GM12872 (cell line): ENCODE measurements around the gene TMEM92.

Experiments
- CTCF ChIP-seq: IDR thresholded peaks from 3 replicates; pipeline ENCODE4 v1.5.1; 2011; ENCODE audit warnings: low read depth, mild to moderate bottlenecking, low read length, moderate library complexity; ENCODE audit not compliant: insufficient read depth

Gene TMEM92

DNA sequence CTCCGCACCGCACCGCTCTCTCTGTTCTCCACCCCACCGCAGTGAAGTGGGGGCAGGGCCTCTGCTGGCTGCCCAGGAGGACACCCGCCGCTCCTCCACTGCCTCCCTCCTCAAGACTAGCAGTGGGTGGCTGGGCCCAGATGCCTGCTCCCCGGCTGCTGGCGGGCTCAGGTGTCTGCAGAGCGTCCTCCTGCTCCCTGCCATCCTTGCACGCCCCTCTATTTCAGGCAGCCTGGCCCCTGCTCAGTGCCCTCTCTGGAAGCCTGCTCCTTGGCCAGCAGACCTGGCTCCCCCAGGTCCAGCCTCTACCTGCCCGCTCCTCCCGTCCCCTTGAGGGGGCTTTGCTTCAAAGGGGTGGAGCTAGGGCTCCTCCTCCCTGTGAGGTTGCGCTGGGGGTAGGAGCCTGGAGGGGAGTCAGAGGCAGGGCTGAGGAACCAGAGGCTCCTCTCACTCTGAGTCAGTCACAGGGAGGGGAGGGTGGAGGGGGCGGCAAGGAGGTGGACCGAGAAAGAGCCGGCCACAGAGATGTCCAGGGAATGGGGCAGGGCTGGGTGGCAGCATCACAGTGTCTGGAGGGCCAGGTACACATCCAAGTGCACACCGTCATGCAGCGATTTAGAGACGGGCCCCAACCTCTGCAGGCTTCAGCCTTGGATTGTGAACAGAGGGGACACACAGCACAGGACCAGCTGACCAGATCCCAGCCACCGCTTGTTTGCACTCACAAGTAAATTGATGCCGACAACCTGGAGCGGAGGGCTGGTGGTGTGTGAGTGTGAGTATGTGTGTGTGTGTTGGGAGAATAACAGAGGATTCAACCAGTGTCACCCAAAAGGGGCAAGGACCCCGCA is 9.8 kb upstream of the TMEM92 start:
- no peak for TF ChIP-seq CTCF

GRCh38 chr17:50265212-50265611 is 9.1 kb upstream of the TMEM92 start:
- TF ChIP-seq CTCF, result no peak

DNA sequence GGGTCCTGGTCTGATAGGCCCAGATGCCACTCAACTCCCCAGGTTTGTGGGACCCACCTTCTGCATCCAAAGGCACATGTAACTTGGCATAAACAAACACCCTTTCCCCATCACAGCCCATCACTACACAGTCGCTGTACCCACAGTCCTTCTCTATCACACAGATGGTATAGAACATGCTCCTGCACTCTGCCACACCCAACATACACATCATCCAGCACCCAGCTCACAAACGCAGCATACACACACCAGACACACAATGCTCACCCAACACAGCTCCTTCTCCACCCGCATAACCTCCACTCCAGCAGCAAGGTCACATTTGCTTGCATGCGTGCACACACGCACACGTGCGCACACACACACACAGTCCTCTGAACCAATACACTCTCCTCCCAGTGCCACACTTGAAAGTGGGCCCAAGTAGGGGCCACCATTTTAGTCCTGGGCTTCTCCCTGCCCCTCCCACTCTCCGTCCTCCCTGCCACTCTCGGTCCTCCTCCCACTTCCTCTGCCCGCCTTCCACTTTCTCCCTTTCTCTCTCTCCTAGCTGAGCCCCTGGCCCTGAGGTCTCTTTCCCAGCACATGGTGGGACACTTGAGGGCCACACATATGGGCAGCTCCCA is 8.5 kb upstream of the TMEM92 start:
- TF ChIP-seq CTCF, result no peak

DNA sequence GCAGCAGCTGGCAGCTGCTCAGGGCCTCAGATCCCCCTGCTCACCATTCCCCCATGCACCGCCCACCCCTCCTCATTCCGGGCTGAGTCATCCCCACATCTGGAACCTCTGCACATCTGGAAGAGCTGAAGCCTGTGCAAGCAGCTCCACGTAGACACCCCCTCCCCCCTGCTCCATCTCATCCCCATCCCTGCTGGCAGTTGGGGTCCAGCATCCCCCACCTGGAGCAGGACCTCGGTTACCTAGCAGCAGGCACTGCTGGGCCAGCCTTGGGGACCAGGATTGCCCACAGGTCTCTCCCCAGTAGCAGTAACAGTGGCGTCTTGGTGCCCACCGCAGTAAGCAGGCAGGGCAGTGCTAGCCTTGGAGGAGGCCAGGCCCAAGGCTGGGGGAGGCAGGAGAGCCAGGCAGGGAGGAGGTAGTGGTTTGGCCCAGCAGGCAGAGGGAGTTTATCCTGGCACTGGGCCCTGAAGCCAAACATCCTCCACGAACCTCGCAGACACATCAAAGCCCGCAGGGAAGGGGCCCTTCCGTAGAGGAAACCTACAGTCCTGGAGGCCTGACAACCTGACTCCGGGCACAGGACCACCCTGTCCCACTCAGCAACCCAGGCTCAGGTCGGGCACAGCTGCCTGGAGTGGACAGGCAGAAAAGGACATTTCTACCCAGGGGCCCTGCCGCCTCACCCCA is 7.7 kb upstream of the TMEM92 start:
- no peak for TF ChIP-seq CTCF

DNA sequence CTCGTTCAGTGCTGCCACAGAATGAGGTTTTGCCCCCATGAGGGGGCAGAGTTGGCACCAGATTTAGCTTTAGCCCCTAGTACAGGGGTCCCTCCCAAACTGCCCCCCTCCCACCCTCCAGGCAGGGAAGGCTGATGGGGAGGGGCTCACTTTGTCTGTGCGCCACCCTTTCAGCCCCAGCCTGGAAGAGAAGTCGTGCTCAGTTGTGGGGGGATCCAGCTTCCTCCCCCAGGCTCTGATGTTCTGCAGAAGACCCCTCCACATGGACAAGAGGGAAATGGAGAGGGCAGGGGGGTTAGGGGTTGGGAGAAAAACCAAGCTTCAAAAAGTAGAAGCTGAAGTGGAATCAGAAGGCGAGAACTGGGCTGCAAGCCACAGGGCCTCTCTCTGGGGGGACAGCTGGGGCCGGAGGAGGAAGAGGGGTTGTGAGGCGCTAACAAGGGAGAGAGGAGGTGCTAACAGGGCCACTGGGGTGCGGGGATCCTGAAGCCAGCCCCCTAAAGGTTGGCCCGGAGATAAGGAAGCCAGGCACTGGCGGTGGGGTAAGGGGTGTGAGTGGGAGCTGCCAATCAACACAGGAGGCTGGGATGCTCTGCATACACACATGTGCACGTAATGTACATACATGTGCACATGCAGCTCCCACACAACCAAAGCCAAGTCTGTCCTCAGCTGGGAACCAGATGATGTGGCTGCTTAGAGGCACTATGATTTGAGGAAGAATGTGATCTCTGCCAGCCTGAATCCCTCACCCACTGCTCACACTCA is 7.0 kb upstream of the TMEM92 start:
- no peak for TF ChIP-seq CTCF

GRCh38 chr17:50268026-50268425 is 6.2 kb upstream of the TMEM92 start:
- no peak for TF ChIP-seq CTCF
